ENCODE results near the gene ELMOD3.
"Not testable (repeated sequence)": the region's sequence is repeated elsewhere in the genome, so short reads cannot be mapped to it uniquely, and the experiment has no call there.

ELMOD3 gene

GRCh38 chr2:85413592-85414420 is 59.2 kb downstream of the ELMOD3 start:
- Mint-ChIP-seq H3K36me3 (ENCODE audit: low read depth) (no peaks in the 10 kb centered on the region), H3K27ac (peak overlapping the region; percentile 71), H3K4me3 (peak overlapping the region; percentile 74), H3K4me1 (ENCODE audit: low read depth) (peaks cover 41% of the 10 kb centered on the region), H3K27me3 (ENCODE audit: low read depth) (peaks cover 4% of the 10 kb centered on the region), H3K9me3 (no peaks in the 10 kb centered on the region)

GRCh38 chr2:85414421-85414759 is 59.8 kb downstream of the ELMOD3 start:
- peaks cover 43% of the 10 kb centered on the region for H3K4me1 Mint-ChIP-seq (ENCODE audit: low read depth)
- not testable (repeated sequence) for H3K27ac Mint-ChIP-seq; H3K4me3 Mint-ChIP-seq; H3K36me3 Mint-ChIP-seq (ENCODE audit: low read depth); H3K9me3 Mint-ChIP-seq; H3K27me3 Mint-ChIP-seq (ENCODE audit: low read depth)

GRCh38 chr2:85414761-85415553 is 60.4 kb downstream of the ELMOD3 start:
- H3K27ac Mint-ChIP-seq, result no peak overlapping the region
- peaks cover 4% of the 10 kb centered on the region for H3K27me3 Mint-ChIP-seq (ENCODE audit: low read depth)
- H3K4me1 Mint-ChIP-seq (ENCODE audit: low read depth), result peaks cover 42% of the 10 kb centered on the region
- H3K36me3 Mint-ChIP-seq (ENCODE audit: low read depth), result no peaks in the 10 kb centered on the region
- no peak overlapping the region for H3K4me3 Mint-ChIP-seq
- no peaks in the 10 kb centered on the region for H3K9me3 Mint-ChIP-seq

GRCh38 chr2:85415980-85416650 is 61.5 kb downstream of the ELMOD3 start:
- Mint-ChIP-seq H3K9me3 (no peaks in the 10 kb centered on the region), H3K27ac (no peak overlapping the region), H3K4me1 (ENCODE audit: low read depth) (peaks cover 40% of the 10 kb centered on the region), H3K27me3 (ENCODE audit: low read depth) (peaks cover 4% of the 10 kb centered on the region), H3K36me3 (ENCODE audit: low read depth) (no peaks in the 10 kb centered on the region), H3K4me3 (no peak overlapping the region)

- Mint-ChIP-seq H3K4me3 (peak within 1 kb of the TSS; percentile 92), H3K4me1 (ENCODE audit: low read depth) (peaks cover 32% of the 10 kb centered on the region), H3K27ac (peak within 1 kb of the TSS; percentile 97), H3K27me3 (ENCODE audit: low read depth) (peaks cover 4% of the 10 kb centered on the region), H3K9me3 (no peaks in the 10 kb centered on the region), H3K36me3 (ENCODE audit: low read depth) (no peaks in the 10 kb centered on the region)
Observed at GRCh38 chr2:85418132-85419008, 63.8 kb downstream of the ELMOD3 start, which contains the start of gene SH2D6. Gene SH2D6 (plus strand): TSS chr2:85418714. CDS start chr2:85429466, 10,752 bp downstream.

GRCh38 chr2:85419009-85419675 is 64.6 kb downstream of the ELMOD3 start:
- peak overlapping the region; percentile 97 for H3K27ac Mint-ChIP-seq
- no peaks in the 10 kb centered on the region for H3K9me3 Mint-ChIP-seq
- H3K27me3 Mint-ChIP-seq (ENCODE audit: low read depth), result no peaks in the 10 kb centered on the region
- peak overlapping the region; percentile 92 for H3K4me3 Mint-ChIP-seq
- H3K36me3 Mint-ChIP-seq (ENCODE audit: low read depth), result no peaks in the 10 kb centered on the region
- peaks cover 31% of the 10 kb centered on the region for H3K4me1 Mint-ChIP-seq (ENCODE audit: low read depth)

- H3K27ac Mint-ChIP-seq, result peak overlapping the region; percentile 89
- H3K9me3 Mint-ChIP-seq, result no peaks in the 10 kb centered on the region
- no peaks in the 10 kb centered on the region for H3K27me3 Mint-ChIP-seq (ENCODE audit: low read depth)
- H3K4me1 Mint-ChIP-seq (ENCODE audit: low read depth), result peaks cover 20% of the 10 kb centered on the region
- H3K4me3 Mint-ChIP-seq, result peak overlapping the region; percentile 80
- no peaks in the 10 kb centered on the region for H3K36me3 Mint-ChIP-seq (ENCODE audit: low read depth)
Observed at GRCh38 chr2:85420536-85421259, 66.1 kb downstream of the ELMOD3 start.

GRCh38 chr2:85421260-85422071 is 66.9 kb downstream of the ELMOD3 start:
- Mint-ChIP-seq H3K4me3 (no peak overlapping the region), H3K4me1 (ENCODE audit: low read depth) (peaks cover 20% of the 10 kb centered on the region), H3K27ac (peak overlapping the region; percentile 89), H3K9me3 (no peaks in the 10 kb centered on the region), H3K36me3 (ENCODE audit: low read depth) (no peaks in the 10 kb centered on the region), H3K27me3 (ENCODE audit: low read depth) (peaks cover 4% of the 10 kb centered on the region)

- no peaks in the 10 kb centered on the region for H3K36me3 Mint-ChIP-seq (ENCODE audit: low read depth)
- H3K27ac Mint-ChIP-seq, result no peak overlapping the region
- H3K4me3 Mint-ChIP-seq, result no peak overlapping the region
- H3K27me3 Mint-ChIP-seq (ENCODE audit: low read depth), result peaks cover 4% of the 10 kb centered on the region
- H3K4me1 Mint-ChIP-seq (ENCODE audit: low read depth), result peaks cover 20% of the 10 kb centered on the region
- no peaks in the 10 kb centered on the region for H3K9me3 Mint-ChIP-seq
Observed at GRCh38 chr2:85422072-85422457, 67.5 kb downstream of the ELMOD3 start.

GRCh38 chr2:85423525-85423924 is 69.0 kb downstream of the ELMOD3 start:
- Mint-ChIP-seq H3K9me3 (no peaks in the 10 kb centered on the region), H3K27ac (no peak overlapping the region), H3K4me3 (no peak overlapping the region), H3K27me3 (ENCODE audit: low read depth) (peaks cover 4% of the 10 kb centered on the region), H3K36me3 (ENCODE audit: low read depth) (no peaks in the 10 kb centered on the region), H3K4me1 (ENCODE audit: low read depth) (peaks cover 20% of the 10 kb centered on the region)

- no peaks in the 10 kb centered on the region for H3K36me3 Mint-ChIP-seq (ENCODE audit: low read depth)
- H3K9me3 Mint-ChIP-seq, result no peaks in the 10 kb centered on the region
- H3K27ac Mint-ChIP-seq, result no peak overlapping the region
- peaks cover 4% of the 10 kb centered on the region for H3K27me3 Mint-ChIP-seq (ENCODE audit: low read depth)
- H3K4me1 Mint-ChIP-seq (ENCODE audit: low read depth), result peaks cover 8% of the 10 kb centered on the region
- H3K4me3 Mint-ChIP-seq, result no peak overlapping the region
Observed at GRCh38 chr2:85425588-85425987, 71.0 kb downstream of the ELMOD3 start.

GRCh38 chr2:85427300-85427835 is 72.8 kb downstream of the ELMOD3 start:
- H3K9me3 Mint-ChIP-seq, result no peaks in the 10 kb centered on the region
- H3K27ac Mint-ChIP-seq, result no peak overlapping the region
- H3K4me3 Mint-ChIP-seq, result no peak overlapping the region
- no peaks in the 10 kb centered on the region for H3K36me3 Mint-ChIP-seq (ENCODE audit: low read depth)
- H3K4me1 Mint-ChIP-seq (ENCODE audit: low read depth), result peaks cover 2% of the 10 kb centered on the region
- H3K27me3 Mint-ChIP-seq (ENCODE audit: low read depth), result peaks cover 4% of the 10 kb centered on the region
